GM18951 (cell line): ENCODE data around the gene CORO1A.
"Not testable (repeated sequence)": the region's sequence is repeated elsewhere in the genome, so short reads cannot be mapped to it uniquely, and the experiment has no call there.

Experiments
- POLR2A ChIP-seq: IDR thresholded peaks from 4 replicates; pipeline ENCODE4 v1.6.1; 2011; ENCODE audit warnings: mild to moderate bottlenecking; ENCODE audit not compliant: insufficient read length, insufficient read depth; ENCODE audit errors: extremely low read depth
- in situ Hi-C: fragments of 300-500 bp; cut with MboI; formaldehyde crosslinking; loops from one replicate; pipeline ENCODE4 v1.12.0; 2022; ENCODE audit warnings: low sequenced_read_pairs, mixed read lengths, inconsistent platforms; ENCODE audit not compliant: unreplicated experiment

CORO1A gene

DNA sequence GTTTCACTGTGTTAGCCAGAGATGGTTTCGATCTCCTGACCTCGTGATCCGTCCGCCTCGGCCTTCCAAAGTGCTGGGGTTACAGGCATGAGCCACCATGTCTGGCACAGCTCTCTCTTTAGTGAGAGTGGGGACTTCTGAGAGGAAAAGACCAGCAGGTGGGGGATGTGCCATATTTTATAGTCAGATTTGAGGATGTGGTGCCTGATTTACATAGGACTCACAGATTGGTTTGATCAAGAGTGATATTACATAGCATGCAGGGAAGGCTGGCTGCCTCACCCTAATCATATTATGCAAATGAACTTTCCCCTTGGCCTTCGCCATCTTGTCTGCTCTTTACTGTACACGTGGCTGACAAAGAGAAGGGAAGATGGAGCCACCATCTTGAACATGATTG lies 32.3 kb upstream of the CORO1A start:
- TF ChIP-seq POLR2A = no peak
- in situ Hi-C loops = no loop called here

DNA sequence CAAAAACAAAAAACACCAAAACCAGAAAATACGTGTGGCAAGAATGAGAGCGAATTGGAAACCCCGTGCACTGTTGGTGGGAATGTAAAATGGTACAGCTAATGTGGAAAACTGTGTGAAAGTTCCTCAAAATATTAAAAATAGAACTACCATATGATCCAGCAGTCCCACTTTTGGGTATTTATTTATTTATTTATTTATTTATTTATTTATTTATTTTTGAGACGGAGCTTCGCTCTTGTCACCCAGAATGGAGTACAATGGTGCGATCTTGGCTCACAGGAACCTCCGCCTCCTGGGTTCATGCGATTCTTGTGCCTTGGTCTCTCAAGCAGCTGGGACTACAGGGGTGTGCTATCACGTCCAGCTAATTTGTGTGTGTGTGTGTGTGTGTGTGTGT lies 30.9 kb upstream of the CORO1A start:
- in situ Hi-C loops = no loop called here
- TF ChIP-seq POLR2A = no peak

DNA sequence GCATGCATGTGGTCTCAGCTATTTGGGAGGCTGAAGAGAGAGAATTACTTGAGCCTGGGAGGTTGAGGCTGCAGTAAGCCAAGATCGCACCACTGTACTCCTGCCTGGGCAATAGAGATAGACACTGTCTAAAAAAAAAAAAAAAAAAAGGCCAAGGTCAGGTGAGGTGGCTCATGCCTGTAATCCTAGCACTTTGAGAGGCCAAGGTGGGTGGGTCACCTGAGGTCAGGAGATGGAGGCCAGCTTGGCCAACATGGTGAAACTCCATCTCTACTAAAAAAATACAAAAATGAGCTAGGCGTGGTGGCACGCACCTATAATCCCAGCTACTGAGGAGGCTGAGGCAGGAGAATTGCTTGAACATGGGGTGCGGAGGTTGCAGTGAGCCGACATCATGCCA lies 28.2 kb upstream of the CORO1A start:
- in situ Hi-C loops = no loop called here
- no peak for TF ChIP-seq POLR2A

DNA sequence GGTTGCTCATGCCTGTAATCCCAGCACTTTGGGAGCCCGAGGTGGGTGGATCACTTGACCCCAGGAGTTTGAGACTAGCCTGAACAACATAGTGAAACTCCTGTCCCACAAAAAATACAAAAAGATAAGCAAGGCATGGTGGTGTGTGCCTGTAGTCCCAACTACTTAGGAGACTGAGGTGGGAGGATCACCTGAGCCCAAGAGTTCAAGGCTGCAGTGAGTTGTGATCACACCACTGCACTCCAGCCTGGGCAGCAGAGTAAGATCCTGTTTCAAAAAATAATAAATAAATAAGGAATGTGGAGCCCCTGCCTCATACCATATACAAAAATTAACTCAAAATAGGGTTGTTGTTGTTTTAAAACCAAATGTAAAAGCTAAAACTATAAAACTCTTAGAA lies 26.2 kb upstream of the CORO1A start:
- TF ChIP-seq POLR2A = no peak
- in situ Hi-C loops = no loop called here

DNA sequence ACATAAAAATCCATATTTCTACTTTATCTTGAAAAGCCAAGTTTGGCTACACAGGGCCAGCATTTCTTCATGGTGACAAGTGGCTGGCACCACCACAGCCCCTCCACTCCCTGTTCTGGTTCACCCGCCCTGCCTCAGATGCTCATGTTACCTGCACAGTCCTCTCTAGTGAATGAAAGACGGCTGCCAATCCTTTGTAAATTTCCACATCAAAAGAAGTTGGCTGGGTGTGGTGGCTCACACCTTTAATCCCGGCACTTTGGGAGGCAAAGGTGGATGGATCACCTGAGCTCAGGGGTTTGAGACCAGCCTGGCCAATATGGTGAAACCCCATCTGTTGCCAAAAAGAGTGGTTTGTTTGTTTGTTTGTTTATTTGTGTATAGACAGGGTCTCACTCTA lies 19.9 kb upstream of the CORO1A start:
- in situ Hi-C loops = no loop called here
- no peak for TF ChIP-seq POLR2A

DNA sequence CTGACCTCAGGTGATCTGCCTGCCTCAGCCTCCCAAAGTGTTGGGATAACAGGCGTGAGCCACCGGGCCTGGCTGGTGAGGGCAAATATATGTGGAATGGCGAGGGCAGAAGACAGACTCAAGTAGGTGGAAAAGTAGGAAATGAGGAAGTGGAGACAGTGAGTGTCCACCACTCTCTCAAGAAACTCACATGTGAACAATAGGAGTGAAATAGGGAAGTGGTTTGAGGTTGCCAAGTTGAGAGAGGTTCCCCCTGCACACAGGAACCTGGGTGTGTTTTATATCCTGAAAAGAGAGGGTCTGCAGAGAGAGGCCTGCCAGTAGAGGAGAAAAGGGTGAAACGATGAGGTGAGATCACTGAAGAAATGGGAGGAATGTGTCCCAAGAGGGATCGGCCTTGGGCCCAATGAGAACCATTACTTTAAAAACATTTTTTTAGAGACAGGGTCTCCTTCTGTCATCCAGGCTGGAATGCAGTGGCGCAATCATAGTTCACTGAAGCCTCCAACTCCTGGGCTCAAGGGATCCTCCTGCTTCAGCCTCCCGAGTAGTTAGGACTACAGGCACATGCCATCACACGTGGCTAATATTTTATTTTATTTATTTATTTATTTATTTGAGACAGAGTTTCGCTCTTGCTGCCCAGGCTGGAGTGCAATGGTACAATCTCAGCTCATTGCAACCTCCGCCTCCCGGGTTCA lies 17.1 kb upstream of the CORO1A start:
- in situ Hi-C loops = no loop called here
- TF ChIP-seq POLR2A = no peak

DNA sequence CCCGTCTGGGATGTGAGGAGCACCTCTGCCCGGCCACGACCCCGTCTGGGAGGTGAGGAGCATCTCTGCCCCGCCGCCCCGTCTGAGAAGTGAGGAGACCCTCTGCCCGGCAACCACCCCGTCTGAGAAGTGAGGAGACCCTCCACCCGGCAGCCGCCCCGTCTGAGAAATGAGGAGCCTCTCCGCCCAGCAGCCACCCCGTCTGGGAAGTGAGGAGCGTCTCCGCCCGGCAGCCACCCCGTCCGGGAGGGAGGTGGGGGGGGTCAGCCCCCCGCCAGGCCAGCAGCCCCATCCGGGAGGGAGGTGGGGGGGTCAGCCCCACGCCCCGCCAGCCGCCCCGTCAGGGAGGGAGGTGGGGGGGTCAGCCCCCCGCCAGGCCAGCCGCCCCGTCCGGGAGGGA lies 14.7 kb upstream of the CORO1A start:
- in situ Hi-C loops = not testable (repeated sequence)

DNA sequence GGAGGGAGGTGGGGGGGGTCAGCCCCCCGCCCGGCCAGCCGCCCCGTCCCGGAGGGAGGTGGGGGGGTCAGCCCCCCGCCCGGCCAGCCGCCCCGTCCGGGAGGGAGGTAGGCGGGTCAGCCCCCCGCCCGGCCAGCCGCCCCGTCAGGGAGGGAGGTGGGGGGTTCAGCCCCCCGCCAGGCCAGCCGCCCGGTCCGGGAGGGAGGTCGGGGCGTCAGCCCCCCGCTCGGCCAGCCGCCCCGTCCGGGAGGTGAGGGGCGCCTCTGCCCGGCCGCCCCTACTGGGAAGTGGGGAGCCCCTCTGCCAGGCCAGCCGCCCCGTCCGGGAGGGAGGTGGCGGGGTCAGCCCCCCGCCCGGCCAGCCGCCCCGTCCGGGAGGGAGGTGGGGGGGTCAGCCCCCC lies 14.0 kb upstream of the CORO1A start:
- in situ Hi-C loops = not testable (repeated sequence)

DNA sequence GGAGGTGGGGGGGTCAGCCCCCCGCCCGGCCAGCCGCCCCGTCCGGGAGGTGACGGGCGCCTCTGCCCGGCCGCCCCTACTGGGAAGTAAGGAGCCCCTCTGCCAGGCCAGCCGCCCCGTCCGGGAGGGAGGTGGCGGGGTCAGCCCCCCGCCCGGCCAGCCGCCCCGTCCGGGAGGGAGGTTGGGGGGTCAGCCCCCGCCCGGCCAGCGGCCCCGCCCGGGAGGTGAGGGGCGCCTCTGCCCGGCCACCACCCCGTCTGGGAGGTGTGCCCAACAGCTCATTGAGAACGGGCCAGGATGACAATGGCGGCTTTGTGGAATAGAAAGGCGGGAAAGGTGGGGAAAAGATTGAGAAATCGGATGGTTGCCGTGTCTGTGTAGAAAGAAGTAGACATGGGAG lies 13.3 kb upstream of the CORO1A start:
- in situ Hi-C loops = not testable (repeated sequence)

DNA sequence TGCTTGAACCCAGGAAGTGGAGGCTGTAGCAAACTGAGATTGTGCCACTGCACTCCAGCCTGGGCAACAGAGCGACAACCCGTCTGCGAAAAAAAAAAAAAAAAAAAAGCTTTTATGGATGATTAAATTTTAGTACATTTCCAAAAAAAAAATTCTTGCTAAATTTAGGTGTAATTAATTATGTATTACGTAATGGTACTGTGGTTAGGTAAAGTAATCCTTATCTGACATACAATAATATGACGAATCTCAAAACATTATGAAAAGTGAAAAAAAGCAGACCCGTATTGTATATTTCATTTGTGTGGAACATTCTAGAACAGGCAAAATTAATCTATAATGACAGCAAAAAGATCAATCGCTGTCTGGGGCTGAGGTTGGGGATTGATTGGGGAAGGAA lies 10.3 kb upstream of the CORO1A start:
- TF ChIP-seq POLR2A = no peak
- in situ Hi-C loops = no loop called here

DNA sequence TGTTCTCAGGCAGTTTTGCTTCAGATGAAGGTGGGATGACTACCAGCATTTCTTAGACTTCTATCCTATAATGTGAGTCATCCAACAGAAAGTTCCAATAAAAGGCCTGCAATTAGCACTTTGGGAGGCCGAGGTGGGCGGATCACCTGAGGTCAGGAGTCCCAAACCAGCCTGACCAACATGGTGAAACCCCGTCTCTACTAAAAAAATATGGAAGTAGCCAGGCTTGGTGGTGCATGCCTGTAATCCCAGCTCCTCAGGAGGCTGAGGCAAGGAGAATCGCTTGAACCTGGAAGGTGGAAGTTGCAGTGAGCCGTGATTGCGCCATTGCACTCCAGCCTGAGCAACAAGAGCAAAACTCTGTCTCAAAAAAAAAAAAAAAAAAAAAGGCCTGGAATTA lies 6.5 kb upstream of the CORO1A start:
- in situ Hi-C loops = not testable (repeated sequence)

DNA sequence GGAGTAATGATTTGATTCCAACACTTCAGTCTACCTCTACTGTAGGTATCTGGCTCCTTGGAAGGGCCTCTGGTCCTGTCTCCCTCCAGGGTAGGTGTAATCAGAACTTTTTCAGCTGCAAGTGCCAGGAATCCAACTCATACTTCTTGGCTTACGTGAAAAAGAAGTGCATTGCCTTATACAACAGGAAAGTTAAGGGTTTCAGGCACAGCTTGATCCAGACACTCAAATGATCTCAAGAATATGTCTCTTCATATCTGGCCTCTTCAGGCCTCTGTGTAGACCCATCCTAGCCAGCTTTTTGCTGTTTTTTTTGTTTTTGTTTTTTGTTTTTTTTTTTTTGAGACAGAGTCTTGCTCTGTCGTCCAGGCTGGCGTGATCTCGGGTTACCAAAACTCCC lies 4.2 kb upstream of the CORO1A start:
- in situ Hi-C loops = no loop called here

DNA sequence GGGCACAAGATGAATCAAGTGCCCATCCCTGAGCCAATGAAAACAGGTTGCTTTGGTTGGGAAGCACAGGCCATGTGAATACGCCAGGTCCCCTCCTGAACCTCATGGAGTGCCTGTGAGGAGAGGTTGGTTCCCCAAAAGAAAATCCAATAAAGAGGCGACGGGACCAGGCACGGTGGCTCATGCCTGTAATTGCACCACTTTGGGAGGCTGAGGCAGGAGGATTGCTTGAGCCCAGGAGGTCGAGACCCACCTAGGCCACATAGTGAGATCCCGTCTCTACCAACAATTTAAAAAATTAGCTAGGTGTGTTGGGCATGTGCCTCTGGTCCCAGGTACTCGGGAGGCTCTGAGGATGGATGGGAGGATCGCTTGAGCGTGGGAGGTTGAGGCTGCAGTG lies 3.5 kb upstream of the CORO1A start:
- in situ Hi-C loops = no loop called here
- TF ChIP-seq POLR2A = no peak

More for the DNA sequence above, 4.2 kb upstream of the CORO1A start:
- no peak for TF ChIP-seq POLR2A

DNA sequence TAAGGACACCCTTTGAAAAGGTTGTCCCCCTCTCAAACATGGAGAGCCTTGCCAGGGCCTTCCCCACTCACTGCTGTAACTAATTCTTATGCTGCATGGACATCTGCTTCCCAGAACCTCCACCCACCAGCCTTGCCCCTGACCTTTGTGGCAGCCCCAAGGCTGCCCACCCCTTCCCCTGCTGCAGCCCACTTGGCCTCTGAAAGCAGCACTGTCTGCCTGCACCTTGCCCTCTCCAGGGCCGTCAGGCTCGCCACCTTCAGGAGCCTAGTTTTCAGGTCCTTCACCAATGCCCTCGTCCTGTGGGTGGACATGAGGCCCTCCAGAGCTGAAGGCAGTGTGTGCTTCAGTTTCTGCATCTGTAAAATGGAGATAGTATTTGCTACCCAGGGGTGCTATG lies 2.7 kb upstream of the CORO1A start:
- in situ Hi-C loops = no loop called here
- TF ChIP-seq POLR2A = no peak

DNA sequence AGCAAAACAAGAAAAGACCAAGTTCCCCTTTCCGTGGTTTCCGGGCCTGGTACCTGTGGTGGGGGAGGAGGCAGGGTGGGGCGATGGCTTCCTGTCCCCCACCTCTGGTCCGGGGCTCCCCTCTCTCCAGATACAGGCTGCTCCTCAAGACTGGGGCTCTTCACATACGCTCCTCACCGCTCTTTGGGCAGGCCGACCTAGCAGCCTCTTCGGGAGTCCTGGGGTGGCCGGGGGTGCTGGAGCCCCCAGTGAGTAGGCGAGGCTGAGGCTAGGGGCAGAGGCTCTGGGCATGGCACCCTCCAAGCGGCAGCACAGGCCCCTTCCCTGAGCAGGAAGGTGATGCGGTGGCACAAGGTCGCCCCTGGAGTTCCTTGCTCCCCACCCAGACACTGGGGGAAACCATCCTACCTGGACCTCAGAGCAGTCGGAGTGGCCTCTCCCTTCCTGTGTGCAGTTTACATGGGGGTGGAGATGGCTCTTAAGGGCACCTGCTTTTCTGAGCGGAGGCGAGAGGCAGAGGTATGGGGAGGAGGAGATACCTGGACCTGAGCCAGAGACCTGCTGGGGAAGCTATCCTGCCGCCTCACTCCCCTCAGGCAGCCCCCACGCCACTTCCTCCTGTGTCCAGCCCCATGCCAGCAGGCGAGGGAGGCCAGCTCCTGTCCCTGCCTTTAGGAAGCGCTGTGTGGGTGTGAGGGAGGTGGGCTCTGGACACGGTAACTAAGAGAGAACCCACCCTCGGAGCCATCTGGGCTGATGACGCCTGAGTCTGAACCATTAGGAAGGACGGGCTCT lies 891 bp downstream of the CORO1A start:
- in situ Hi-C loops = no loop called here
- peak; percentile 68 for TF ChIP-seq POLR2A
